Measurements from ENCODE around the gene SLAMF9.

DNA sequence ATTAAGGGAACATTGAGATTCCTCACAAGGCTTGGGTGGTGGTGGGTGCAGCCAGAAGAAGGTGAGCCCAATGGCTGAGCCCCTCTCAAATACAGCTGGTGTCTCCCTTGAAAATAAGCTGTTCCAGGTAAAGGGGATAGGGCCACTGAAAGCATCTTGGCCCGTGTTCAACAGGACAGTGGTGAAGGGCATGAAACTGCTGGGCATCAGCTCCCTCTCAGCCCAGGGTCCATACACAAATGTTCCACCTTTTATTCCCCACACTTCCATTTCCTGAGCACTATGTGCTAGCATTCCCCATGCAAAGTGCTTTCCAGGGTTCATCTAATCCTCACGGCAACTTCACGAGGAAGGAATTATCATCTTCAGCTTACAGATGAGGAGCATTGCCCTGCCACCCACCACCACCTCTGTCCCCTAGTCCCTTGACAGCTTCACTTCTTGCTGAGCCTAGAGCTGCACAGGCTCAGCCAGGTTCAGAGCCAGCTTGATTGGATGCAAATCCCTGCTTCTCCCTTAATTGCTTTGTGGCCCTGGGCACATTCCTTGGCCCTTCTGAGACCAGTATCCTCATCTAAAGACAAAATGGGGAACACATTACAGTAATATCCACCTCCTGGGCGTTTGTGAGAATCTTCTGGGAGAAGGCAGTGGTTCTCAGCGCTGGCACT is 38.3 kb downstream of the SLAMF9 start:
- TF ChIP-seq, protein P1, sequence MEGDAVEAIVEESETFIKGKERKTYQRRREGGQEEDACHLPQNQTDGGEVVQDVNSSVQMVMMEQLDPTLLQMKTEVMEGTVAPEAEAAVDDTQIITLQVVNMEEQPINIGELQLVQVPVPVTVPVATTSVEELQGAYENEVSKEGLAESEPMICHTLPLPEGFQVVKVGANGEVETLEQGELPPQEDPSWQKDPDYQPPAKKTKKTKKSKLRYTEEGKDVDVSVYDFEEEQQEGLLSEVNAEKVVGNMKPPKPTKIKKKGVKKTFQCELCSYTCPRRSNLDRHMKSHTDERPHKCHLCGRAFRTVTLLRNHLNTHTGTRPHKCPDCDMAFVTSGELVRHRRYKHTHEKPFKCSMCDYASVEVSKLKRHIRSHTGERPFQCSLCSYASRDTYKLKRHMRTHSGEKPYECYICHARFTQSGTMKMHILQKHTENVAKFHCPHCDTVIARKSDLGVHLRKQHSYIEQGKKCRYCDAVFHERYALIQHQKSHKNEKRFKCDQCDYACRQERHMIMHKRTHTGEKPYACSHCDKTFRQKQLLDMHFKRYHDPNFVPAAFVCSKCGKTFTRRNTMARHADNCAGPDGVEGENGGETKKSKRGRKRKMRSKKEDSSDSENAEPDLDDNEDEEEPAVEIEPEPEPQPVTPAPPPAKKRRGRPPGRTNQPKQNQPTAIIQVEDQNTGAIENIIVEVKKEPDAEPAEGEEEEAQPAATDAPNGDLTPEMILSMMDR (IDR thresholded peaks at IDR 0.05): no peak
- TF ChIP-seq POLR2A (IDR thresholded peaks at IDR 0.05): no peak

All from thyroid gland (tissue), 4 donors.